Activated B cell treated with CpG ODN at 0.5 μM for 24 hours (primary cell): ENCODE measurements around the gene MRPS35. TPM values are rescaled to one million over a fixed set of nuclear protein-coding genes. Genes with fewer than 3 reads are reported as not detected.

Experiments
- ATAC-seq: fragments of 200-7000 bp; cut with Tn5 transposase; one replicate; pipeline ENCODE4 v1.10.0; 2021; ENCODE audit warnings: low read depth, mild to moderate bottlenecking, moderate library complexity
- CTCF ChIA-PET: fragments of 350-600 bp; sonication (Branson Sonifier 250); formaldehyde crosslinking; loops from one replicate; lab custom pipeline; 2021; ENCODE audit warnings: antibody characterized with exemption; lab: Charles Lee
- POLR2A ChIA-PET: fragments of 350-600 bp; sonication (Branson Sonifier 250); formaldehyde crosslinking; loops from one replicate; lab custom pipeline; 2021; ENCODE audit warnings: antibody characterized with exemption; lab: Charles Lee
- DNase-seq: peaks from one replicate; pipeline ENCODE4 v3.0.0; 2022
- H3K27ac Mint-ChIP-seq: one replicate; pipeline ENCODE4 v1.8.0; 2020; ENCODE audit warnings: mixed read lengths
- H3K27me3 Mint-ChIP-seq: one replicate; pipeline ENCODE4 v1.8.0; 2021; ENCODE audit warnings: mixed read lengths
- H3K36me3 Mint-ChIP-seq: one replicate; pipeline ENCODE4 v1.8.0; 2021; ENCODE audit warnings: low read depth, mixed read lengths
- H3K4me1 Mint-ChIP-seq: one replicate; pipeline ENCODE4 v1.8.0; 2021; ENCODE audit warnings: mixed read lengths
- H3K4me3 Mint-ChIP-seq: one replicate; pipeline ENCODE4 v1.8.0; 2020; ENCODE audit warnings: mild to moderate bottlenecking, mixed read lengths
- H3K9me3 Mint-ChIP-seq: one replicate; pipeline ENCODE4 v1.8.0; 2020; ENCODE audit warnings: mixed read lengths
- CTCF ChIP-seq: fragments of 200-600 bp; IDR thresholded peaks from one replicate; pipeline ENCODE4 v1.8.0; 2022; ENCODE audit warnings: antibody characterized with exemption, mild to moderate bottlenecking
- intact Hi-C: fragments of 100-400 bp; cut with micrococcal nuclease; formaldehyde crosslinking; loops from one replicate; pipeline ENCODE4 v1.15.1; 2024
- total RNA-seq: library from RNA; stranded (reverse); gene quantifications from 2 replicates; pipeline ENCODE4 v1.2.3, GENCODE V29; 2022

Gene MRPS35
- total RNA-seq, 1 donor from 2014 or later = 36.2 TPM

DNA sequence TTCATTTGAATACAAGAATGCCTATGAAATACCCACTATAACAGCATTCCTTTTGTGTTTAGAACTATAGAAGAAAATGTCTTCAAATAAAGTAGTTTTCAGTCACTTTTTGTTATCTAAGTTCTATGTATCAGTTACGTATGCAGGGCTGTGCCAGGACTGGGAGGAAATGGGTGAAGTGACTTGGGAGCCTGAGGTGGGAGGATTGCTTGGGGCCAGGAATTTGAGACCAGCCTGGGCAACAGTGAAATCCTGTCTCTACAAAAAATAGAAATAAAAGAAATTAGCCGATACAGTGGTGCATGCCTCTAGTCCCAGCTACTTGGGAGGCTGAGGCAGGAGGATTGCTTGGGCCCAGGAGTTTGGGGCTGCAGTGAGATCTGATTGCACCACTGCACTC is 92.3 kb downstream of the MRPS35 start:
- H3K27me3 Mint-ChIP-seq = no peaks in the 10 kb centered on the region
- DNase-seq (no peak), ATAC-seq (no peak)
- no peak for TF ChIP-seq CTCF
- H3K36me3 Mint-ChIP-seq = peaks cover 12% of the 10 kb centered on the region
- POLR2A ChIA-PET = no interaction called here
- H3K9me3 Mint-ChIP-seq = no peaks in the 10 kb centered on the region
- no peaks in the 10 kb centered on the region for H3K4me1 Mint-ChIP-seq
- H3K4me3 Mint-ChIP-seq = no peak overlapping the region
- intact Hi-C loops = no loop called here
- CTCF ChIA-PET = no interaction called here
- no peak overlapping the region for H3K27ac Mint-ChIP-seq

- DNase-seq (no peak), ATAC-seq (no peak)
- intact Hi-C loops = loop anchor here (5.0 kb wide), 1 partner anchor 137 kb away; no protein-coding TSS in a partner anchor
- no peak for TF ChIP-seq CTCF
- no peak overlapping the region for H3K4me3 Mint-ChIP-seq
- no peak overlapping the region for H3K27ac Mint-ChIP-seq
- no peaks in the 10 kb centered on the region for H3K4me1 Mint-ChIP-seq
- POLR2A ChIA-PET = no interaction called here
- no peaks in the 10 kb centered on the region for H3K27me3 Mint-ChIP-seq
- H3K9me3 Mint-ChIP-seq = no peaks in the 10 kb centered on the region
- CTCF ChIA-PET = interaction anchor here (1.7 kb wide), 1 partner anchor 16 kb away, joined by 6 read pairs; no protein-coding TSS in a partner anchor
- H3K36me3 Mint-ChIP-seq = no peaks in the 10 kb centered on the region
These were observed 94.6 kb downstream of the MRPS35 start for GRCh38 chr12:27805238-27805637.

Other genes with a start within 250 kb of the MRPS35 start
- 7.2 and 8.1 TPM in 2 replicates for gene PPFIBP1, start 186.6 kb upstream of the MRPS35 start, total RNA-seq
- 0.35 TPM in 1 of 2 replicates, not detected in the other for gene REP15, start 14.4 kb upstream of the MRPS35 start, total RNA-seq
- 15.9 and 19.3 TPM in 2 replicates for gene KLHL42, start 69.4 kb downstream of the MRPS35 start, total RNA-seq
- gene MANSC4, start 69.4 kb downstream of the MRPS35 start, total RNA-seq = not detected in 2 replicates